ENCODE results near the gene ARHGAP11B.
"Not testable (repeated sequence)": the region's sequence is repeated elsewhere in the genome, so short reads cannot be mapped to it uniquely, and the experiment has no call there.

DNA sequence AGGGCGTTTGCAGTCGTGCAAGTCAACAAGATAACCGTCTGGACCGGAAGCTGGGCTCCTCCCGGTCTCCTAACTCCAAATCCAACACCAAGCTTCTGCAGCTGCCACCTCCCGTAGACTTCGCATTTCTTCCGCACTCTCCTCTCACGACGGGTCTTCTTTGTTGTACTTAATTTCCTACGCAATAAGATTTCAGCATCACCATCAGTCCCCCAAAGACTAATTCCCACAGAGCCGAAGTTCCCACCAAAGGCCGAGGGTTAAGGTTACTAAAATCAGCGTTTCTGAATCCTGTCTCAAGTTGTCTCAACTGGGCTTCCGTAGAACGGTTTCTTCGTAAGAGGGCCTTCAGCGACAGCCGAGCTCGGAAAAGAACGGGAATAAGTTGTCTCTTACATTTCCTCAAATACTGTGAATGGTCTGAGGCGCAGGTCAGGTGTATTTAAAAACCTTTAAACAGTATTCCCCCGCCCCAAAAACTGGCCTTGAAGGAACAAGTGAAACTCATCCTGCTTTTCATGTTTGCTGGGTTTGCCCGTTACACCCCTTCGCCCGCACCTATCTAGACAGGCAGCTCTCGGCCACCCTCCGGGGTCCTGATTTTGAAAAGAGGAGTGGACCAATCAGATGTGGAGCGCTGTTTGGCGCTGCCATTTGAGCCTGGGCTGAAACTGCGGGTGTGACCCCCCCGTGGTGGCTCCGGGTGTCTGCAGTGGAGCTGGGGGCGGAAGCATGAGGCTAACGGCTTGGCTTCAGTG lies at the start of gene ARHGAP11B:
- TF ChIP-seq POLR2A (IDR thresholded peaks at IDR 0.05): peak; percentile 43
- TF ChIP-seq, protein P1, sequence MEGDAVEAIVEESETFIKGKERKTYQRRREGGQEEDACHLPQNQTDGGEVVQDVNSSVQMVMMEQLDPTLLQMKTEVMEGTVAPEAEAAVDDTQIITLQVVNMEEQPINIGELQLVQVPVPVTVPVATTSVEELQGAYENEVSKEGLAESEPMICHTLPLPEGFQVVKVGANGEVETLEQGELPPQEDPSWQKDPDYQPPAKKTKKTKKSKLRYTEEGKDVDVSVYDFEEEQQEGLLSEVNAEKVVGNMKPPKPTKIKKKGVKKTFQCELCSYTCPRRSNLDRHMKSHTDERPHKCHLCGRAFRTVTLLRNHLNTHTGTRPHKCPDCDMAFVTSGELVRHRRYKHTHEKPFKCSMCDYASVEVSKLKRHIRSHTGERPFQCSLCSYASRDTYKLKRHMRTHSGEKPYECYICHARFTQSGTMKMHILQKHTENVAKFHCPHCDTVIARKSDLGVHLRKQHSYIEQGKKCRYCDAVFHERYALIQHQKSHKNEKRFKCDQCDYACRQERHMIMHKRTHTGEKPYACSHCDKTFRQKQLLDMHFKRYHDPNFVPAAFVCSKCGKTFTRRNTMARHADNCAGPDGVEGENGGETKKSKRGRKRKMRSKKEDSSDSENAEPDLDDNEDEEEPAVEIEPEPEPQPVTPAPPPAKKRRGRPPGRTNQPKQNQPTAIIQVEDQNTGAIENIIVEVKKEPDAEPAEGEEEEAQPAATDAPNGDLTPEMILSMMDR (IDR thresholded peaks at IDR 0.05): not testable (repeated sequence)

Measured in right lobe of liver (tissue), 4 donors.